Measurements from ENCODE around the gene MPG. TPM values are rescaled to one million over a fixed set of nuclear protein-coding genes. Genes with fewer than 3 reads are reported as not detected.
"Not testable (repeated sequence)": the region's sequence is repeated elsewhere in the genome, so short reads cannot be mapped to it uniquely, and the experiment has no call there.

The MPG gene
- total RNA-seq, 4 donors from 2014 or later = 75.0 to 124 (median 83.0) TPM

DNA sequence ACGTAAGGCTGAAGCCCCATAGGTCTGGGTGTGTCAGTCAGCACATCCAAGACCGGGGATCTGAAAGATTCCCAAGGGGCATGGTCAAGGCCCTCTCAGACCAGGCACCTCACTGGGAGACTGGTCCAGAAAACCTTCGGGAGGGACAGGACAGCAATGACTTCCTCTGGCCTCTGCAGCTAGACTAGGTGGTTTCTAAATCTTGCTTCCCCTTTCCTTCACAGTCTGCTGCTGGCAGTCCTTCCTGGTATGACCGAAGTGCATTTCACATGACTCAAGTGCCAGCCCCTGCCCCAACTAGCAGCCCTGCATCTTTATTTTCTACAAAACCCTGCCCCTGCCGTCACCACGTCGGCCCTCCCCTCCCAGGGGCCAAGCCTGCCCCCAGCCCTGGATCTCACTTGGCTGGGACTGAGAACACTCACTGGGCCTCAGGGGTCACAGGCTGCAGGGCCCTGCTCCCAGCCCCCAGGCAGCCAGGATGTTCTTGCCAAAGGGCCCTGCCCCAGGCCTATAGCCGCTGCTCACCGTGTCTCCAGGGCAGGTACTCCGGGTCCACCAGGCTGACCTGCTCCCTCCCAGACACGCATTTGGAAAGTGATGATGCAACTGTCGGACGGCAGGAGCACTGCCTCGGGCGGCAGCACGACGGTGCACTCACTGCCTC lies 42.9 kb upstream of the MPG start:
- Histone ChIP-seq H3K27me3 (no peaks in the 10 kb centered on the region), H3K4me3 (no peak overlapping the region), H3K9me3 (no peaks in the 10 kb centered on the region), H3K4me1 (no peaks in the 10 kb centered on the region), H3K27ac (no peak overlapping the region), H3K36me3 (no peaks in the 10 kb centered on the region)
- ATAC-seq (no peak), DNase-seq (no peak)
- in situ Hi-C loops (cut with MboI; ENCODE audit: low sequenced_read_pairs in 4 of 4) = no loop called here
- intact Hi-C loops (cut with DNase I; ENCODE audit: low total_unique reads) = no loop called here
- TF ChIP-seq POLR2A (IDR thresholded peaks at IDR 0.05) = no peak
- TF ChIP-seq, protein P1, sequence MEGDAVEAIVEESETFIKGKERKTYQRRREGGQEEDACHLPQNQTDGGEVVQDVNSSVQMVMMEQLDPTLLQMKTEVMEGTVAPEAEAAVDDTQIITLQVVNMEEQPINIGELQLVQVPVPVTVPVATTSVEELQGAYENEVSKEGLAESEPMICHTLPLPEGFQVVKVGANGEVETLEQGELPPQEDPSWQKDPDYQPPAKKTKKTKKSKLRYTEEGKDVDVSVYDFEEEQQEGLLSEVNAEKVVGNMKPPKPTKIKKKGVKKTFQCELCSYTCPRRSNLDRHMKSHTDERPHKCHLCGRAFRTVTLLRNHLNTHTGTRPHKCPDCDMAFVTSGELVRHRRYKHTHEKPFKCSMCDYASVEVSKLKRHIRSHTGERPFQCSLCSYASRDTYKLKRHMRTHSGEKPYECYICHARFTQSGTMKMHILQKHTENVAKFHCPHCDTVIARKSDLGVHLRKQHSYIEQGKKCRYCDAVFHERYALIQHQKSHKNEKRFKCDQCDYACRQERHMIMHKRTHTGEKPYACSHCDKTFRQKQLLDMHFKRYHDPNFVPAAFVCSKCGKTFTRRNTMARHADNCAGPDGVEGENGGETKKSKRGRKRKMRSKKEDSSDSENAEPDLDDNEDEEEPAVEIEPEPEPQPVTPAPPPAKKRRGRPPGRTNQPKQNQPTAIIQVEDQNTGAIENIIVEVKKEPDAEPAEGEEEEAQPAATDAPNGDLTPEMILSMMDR (IDR thresholded peaks at IDR 0.05 in 4 of 5, conservative IDR thresholded peaks at IDR 0.05 in 1 of 5) = no peak

DNA sequence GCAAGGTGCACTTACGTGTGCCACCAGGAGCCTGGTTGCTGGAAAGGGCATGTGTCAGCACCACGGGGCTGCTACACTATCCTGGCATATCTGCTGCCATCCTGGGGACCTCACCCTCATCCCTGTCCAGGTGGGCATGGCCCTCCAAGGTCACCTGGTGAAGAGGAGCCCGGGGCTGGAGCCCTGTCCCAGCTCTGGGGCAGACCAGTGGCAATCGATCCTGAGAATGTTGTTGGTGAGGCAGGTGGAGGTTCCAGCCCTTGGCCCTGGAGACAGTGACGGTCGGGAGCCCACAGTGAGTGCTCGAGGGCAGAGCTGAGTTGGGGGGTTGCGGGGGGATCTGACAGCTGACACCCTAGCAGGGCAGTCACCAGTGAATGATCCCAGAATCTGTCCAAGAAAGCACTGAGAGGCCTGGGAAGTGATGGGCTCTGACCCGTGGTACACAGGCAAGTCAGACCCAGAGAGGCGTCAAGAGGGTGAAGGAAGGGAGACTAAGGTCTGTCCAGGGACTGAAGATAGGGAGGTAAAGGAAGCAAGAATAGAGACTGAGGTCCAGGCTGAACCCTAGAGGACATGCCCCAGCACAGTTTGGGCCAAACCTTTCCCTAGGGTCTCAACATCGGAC lies 42.2 kb upstream of the MPG start:
- intact Hi-C loops (cut with DNase I; ENCODE audit: low total_unique reads) = no loop called here
- Histone ChIP-seq H3K4me1 (no peaks in the 10 kb centered on the region), H3K27ac (no peak overlapping the region), H3K9me3 (no peaks in the 10 kb centered on the region), H3K36me3 (no peaks in the 10 kb centered on the region), H3K27me3 (no peaks in the 10 kb centered on the region), H3K4me3 (no peak overlapping the region)
- in situ Hi-C loops (cut with MboI; ENCODE audit: low sequenced_read_pairs in 4 of 4) = no loop called here
- DNase-seq (no peak), ATAC-seq (no peak)
- no peak for TF ChIP-seq POLR2A (IDR thresholded peaks at IDR 0.05)
- TF ChIP-seq, protein P1 (IDR thresholded peaks at IDR 0.05 in 4 of 5, conservative IDR thresholded peaks at IDR 0.05 in 1 of 5) = no peak

DNA sequence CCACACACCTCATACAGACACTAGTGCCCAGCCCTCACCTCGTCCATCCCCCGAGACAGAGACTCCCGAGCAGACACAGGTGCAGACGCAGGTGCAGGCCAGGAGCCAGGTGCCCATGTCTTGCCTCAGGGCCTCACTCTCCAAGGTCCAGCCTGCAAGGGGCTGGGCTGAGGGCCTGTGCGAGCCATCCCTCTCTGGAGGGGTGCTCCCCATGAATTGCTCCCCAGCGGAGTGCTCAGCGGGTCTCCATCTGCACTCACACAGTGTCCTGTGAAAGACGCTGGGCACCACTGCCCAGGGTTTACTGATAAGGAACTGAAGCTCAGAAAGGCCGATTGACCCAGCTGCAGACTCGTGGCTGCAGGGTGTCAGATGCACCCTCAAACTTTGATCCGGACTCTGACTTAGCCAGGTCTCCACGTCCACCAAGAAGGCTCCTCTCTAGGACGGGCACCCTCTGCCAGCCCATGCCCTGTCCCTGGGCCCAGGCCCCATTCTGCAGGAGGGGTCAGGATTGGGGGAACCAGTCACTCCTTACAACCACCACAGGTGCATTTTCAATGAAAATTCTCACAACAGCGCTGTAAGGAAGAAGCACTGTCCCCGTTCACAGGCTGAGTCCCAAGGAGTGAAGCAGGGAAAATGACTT lies 41.6 kb upstream of the MPG start:
- Histone ChIP-seq H3K27ac (no peak overlapping the region), H3K4me1 (no peaks in the 10 kb centered on the region), H3K9me3 (no peaks in the 10 kb centered on the region), H3K36me3 (no peaks in the 10 kb centered on the region), H3K27me3 (no peaks in the 10 kb centered on the region), H3K4me3 (no peak overlapping the region)
- DNase-seq (no peak), ATAC-seq (no peak)
- TF ChIP-seq POLR2A (IDR thresholded peaks at IDR 0.05) = no peak
- TF ChIP-seq, protein P1 (IDR thresholded peaks at IDR 0.05 in 4 of 5, conservative IDR thresholded peaks at IDR 0.05 in 1 of 5) = no peak
- in situ Hi-C loops (cut with MboI; ENCODE audit: low sequenced_read_pairs in 4 of 4) = no loop called here
- intact Hi-C loops (cut with DNase I; ENCODE audit: low total_unique reads) = no loop called here

DNA sequence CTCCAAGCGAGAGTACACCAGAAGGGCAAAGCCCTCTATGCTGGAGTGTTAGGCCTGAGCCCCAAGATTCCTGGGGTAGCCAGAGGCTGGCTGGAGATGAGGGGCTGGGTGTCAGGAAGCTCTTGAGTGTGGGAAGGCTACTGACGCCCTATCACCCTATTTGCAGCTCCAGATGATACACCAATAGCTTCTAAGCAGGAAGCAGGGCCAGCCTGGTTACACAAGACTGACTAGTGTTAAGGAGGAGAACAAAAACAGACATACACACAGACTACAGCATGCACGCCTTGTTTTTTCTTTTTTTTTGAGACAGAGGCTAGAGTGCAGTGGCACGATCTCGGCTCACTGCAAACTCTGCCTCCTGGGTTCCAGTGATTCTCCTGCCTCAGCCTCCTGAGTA lies 40.5 kb upstream of the MPG start:
- H3K27ac ChIP-seq = no peak overlapping the region
- ATAC-seq (no peak), DNase-seq (no peak)
- intact Hi-C loops (cut with DNase I; ENCODE audit: low total_unique reads) (no loop called here), in situ Hi-C loops (cut with MboI; ENCODE audit: low sequenced_read_pairs in 4 of 4) (no loop called here)
- no peaks in the 10 kb centered on the region for H3K4me1 ChIP-seq
- H3K27me3 ChIP-seq = no peaks in the 10 kb centered on the region
- TF ChIP-seq, protein P1 (IDR thresholded peaks at IDR 0.05 in 4 of 5, conservative IDR thresholded peaks at IDR 0.05 in 1 of 5) = no peak
- no peak for TF ChIP-seq POLR2A (IDR thresholded peaks at IDR 0.05)
- no peaks in the 10 kb centered on the region for H3K9me3 ChIP-seq
- H3K36me3 ChIP-seq = no peaks in the 10 kb centered on the region
- no peak overlapping the region for H3K4me3 ChIP-seq

DNA sequence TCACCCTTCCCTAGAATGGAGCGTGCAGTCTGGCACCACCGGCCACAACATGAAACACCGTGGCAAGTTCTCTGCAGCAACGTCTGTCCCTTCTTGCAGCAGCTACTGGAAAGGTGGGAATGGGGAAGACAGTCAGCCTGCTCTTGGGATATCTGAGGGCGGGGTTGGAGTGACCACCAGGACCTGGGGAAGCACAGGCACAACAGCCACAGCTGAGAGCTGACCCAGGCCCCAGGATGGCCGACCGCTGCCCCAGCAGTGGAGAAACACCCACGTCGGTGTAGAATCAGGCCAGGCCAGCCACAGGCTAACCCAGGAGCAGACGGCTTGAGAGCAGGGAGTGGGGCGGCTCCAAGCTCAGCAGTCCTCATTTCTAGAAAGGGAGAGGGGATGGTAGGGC lies 39.8 kb upstream of the MPG start:
- in situ Hi-C loops (cut with MboI; ENCODE audit: low sequenced_read_pairs in 4 of 4); DNase-seq; ATAC-seq; H3K36me3 ChIP-seq; intact Hi-C loops (cut with DNase I; ENCODE audit: low total_unique reads); H3K27me3 ChIP-seq; H3K4me3 ChIP-seq; H3K9me3 ChIP-seq; H3K27ac ChIP-seq; H3K4me1 ChIP-seq: not testable (repeated sequence)
